Fibroblast of skin of abdomen (primary cell): ENCODE measurements around the gene PTAFR.

Experiments
- DNase-seq: peaks from one replicate; pipeline ENCODE4 v3.0.0-alpha.2; 2013

PTAFR gene

DNA sequence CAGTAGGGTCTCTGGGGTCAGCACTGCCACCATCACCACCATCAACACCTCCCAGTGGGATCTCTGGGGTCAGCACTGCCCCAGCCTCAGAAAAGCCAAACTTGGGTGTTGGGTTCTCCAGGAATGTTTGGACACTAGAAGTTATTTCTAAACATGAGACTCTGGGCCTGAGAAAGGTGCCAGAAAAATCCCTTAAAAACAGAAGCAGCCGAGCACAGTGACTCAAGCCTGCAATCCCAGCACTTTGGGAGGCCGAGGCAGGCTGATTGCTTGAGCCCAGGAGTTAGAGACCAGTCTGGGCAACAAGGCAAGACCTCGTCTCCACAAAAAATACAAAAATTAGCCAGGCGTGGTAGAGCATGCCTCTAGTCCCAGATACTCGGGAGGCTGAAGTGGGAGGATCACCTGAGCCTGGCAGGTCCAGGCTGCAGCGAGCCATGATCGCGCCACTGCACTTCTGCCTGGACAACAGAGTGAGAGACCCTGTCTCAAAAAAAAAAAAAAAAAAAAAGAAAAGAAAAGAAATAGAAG, 470 bp downstream of the PTAFR start:
- DNase-seq, result no peak

DNA sequence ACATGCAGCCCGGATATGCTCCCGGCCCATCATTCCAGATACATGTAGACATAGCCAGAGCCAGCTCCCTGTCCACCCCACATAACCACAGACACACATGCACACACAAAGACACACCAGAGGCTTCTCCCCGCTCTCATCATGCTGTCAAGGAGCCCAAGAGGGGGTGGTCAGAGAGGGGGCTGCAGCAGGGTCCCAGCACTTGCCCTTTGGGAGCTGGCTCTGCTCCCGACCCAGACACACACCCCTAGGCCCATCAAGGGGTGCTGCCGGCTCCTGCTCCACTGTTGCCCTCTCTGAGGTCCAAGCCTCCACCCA, 2.6 kb downstream of the PTAFR start:
- DNase-seq, result peak; percentile 57

GRCh38 chr1:28173151-28173979, 3.1 kb downstream of the PTAFR start:
- peak; percentile 29 for DNase-seq

DNA sequence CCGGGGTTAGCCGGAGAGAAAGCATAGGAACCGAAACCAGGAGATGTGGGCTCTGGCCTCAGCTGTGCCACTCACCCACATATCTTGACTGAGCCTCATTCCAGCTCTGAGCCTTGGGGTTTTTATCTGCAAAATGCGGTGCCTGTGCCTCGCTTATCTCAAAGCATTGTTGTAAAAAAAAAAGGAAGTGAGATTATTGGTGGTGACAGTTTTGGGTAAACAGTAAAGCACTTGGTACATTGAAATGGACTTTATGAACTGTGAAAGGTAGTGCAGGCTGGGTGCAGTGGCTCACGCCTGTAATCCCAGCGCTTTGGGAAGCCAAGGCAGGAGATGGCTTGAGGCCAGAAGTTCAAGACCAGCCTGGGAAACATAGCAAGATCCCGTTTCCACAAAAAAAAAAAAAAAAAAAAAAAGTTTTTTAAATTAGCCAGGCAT, 3.8 kb downstream of the PTAFR start:
- no peak for DNase-seq

DNA sequence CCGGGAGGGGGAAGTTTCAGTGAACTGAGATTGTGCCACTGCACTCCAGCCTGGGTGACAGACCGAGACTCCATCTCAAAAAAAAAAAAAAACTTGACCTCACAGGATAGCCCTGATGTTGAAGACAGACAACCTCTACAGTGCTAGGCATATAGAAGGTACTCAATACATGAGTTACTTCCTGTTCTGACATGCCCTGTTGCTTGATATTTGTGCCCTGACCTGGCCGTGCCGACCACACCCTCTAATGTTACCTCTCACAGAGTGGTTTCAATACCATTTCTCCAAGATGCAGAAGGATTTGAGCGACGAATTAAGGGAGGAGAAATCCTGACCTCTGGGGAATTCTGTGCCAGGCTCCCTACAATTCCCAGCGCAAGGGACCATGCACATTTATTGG, 5.2 kb downstream of the PTAFR start:
- no peak for DNase-seq

- DNase-seq, result no peak
These were observed 6.4 kb downstream of the PTAFR start for GRCh38 chr1:28170001-28170596.

GRCh38 chr1:28163496-28164161, 12.9 kb downstream of the PTAFR start:
- peak; percentile 30 for DNase-seq

DNA sequence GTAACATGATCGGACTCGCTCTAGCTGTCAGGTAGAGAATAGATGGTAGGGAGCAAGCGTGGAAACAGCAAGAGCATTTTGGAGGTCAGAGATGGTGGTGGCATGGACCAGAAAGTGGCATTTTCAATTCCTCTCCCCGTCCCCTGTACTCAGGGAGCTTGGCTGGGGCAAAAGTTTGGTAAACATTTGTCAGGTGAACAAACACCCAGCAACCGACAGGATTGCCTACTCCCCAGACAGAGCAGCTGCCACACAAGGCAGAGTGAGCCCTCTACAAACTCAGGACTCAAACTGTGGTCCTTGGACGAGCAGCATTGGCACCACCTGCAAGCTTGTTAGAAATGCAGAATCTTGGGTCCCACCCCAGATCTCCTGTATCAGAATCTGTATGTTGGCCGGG, 14.3 kb downstream of the PTAFR start:
- no peak for DNase-seq

GRCh38 chr1:28161751-28162150, 14.7 kb downstream of the PTAFR start:
- no peak for DNase-seq

- DNase-seq, result peak; percentile 44
These were observed 15.7 kb downstream of the PTAFR start for GRCh38 chr1:28160782-28161266.

DNA sequence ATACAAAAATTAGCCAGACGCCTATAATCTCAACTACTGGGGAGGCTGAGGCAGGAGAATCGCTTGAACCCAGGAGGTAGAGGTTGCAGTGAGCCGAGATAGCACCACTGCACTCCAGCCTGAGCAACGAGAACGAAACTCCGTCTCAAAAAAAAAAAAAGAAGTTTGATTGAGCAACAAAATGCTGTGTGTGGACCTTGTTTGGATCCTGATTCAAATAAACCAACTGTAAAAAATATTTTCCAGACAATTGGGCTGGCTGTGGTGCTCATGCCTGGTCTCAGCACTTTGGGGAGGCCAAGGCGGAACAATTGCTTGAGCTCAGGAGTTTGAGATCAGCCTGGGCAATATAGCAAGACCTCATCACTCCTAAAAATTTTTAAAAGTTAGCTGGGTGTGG, 16.8 kb downstream of the PTAFR start:
- no peak for DNase-seq

GRCh38 chr1:28159243-28159642, 17.2 kb downstream of the PTAFR start:
- DNase-seq, result no peak

- DNase-seq, result no peak
These were observed 18.6 kb downstream of the PTAFR start for GRCh38 chr1:28157894-28158293.

GRCh38 chr1:28156821-28157220, 19.7 kb downstream of the PTAFR start:
- DNase-seq, result no peak

DNA sequence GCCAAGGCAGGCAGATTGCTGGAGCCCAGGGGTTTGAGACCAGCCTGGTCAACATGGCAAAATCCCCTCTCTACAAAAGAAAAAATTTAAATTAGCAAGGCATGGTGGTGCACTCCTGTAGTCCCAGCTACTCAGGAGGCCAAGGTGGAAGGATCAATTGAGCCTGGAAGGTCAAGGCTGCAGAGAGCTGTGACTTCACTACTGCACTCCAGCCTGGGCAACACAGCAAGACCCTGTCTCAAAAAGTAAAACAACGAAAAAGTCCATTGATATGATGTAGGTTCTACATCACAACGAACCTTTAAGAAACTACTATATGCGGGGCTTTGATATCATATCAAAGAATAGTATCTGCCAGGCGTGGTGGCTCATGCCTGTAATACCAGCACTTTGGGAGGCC, 20.9 kb downstream of the PTAFR start:
- DNase-seq, result no peak

GRCh38 chr1:28154078-28154594, 22.4 kb downstream of the PTAFR start:
- DNase-seq, result no peak

GRCh38 chr1:28150125-28150780, 26.2 kb downstream of the PTAFR start:
- DNase-seq, result no peak

GRCh38 chr1:28148880-28149195, 27.7 kb downstream of the PTAFR start:
- no peak for DNase-seq

GRCh38 chr1:28147264-28148094, 29.0 kb downstream of the PTAFR start:
- DNase-seq, result no peak

- DNase-seq, result no peak
These were observed 30.8 kb downstream of the PTAFR start for GRCh38 chr1:28145728-28146127.

DNA sequence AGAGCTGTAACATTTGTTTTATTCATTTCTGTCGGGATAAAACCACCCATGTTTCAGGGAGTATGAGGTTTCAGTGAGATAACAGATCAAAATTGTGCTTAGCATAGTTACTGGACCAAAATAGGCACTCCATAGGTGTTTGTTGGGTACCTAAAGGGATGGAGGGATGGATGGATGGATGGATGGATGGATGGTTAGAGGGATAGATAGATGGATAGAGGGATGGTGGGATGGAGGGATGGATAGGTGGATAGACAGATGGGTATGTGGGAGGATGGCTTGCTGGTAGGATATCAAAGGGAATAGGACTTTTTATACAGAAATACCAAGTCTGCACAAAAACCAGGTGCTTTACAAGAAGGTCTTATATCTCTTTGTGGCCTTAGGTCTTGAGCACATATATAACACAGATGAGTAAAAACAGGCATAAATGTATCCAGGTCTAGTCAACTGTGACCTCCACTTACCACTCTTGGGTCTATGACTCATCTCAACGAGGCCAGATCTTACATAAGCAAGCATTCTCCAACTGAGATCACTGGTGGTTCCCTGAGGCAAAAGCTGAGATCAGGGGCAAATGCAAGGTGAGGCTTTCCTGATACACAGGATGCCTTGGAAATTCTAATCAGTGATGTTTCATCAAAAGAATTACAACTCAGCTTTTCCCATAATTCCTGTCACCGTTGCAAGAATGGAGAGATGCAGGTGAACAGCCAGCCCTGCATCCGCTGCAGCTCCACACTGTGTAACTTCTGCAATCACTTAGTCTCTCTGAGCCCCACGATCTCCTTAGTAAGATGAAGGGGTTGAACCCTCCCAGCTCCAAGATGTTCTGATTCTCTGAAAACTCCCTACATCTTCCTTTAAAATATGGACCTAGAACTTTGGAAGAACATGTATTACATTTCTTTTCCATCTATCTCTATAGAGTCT, 32.0 kb downstream of the PTAFR start:
- peak; percentile 17 for DNase-seq
